Measurements from ENCODE around the gene ZFAND5.

The ZFAND5 gene

GRCh38 chr9:72362680-72363139 is 2.3 kb downstream of the ZFAND5 start:
- DNase-seq = peak; percentile 90

- DNase-seq = peak; percentile 52
Observed at GRCh38 chr9:72362118-72362531, 2.9 kb downstream of the ZFAND5 start.

- DNase-seq = peak; percentile 45
Observed at GRCh38 chr9:72361217-72361616, 3.8 kb downstream of the ZFAND5 start.

- no peak for DNase-seq
Observed at GRCh38 chr9:72360324-72360723, 4.7 kb downstream of the ZFAND5 start.

DNA sequence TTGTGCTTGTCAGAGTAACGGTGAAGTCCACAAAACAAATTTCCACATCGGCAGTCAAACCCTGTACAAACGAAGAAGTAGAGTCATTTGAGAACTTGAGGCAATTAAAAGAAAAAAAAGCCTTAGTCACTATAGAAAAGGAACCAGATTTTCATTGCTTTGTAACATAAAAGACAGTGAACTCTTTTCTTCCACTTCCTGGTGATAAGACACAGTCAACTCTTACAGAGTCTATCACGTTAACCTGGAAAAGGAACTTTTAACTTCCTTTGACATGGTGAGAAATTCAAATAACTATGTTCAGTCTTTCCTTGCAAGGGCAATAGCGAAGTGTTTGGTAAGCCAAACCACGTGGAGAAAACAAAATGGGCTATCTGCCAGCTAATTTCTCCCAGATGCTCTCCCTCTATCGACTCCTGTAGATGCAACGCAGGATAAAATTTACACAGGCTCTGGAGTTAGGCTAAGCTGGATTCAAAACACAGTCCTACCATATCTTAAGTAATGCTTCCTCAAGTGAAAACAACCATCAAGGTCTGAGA is 8.9 kb downstream of the ZFAND5 start:
- peak; percentile 54 for DNase-seq

- no peak for DNase-seq
Observed at GRCh38 chr9:72355153-72355552, 9.9 kb downstream of the ZFAND5 start.

- no peak for DNase-seq
Observed at GRCh38 chr9:72354704-72355103, 10.3 kb downstream of the ZFAND5 start.

- DNase-seq = no peak
Observed at GRCh38 chr9:72353455-72354116, 11.4 kb downstream of the ZFAND5 start.

GRCh38 chr9:72352911-72353388 is 12.1 kb downstream of the ZFAND5 start:
- DNase-seq = no peak

DNA sequence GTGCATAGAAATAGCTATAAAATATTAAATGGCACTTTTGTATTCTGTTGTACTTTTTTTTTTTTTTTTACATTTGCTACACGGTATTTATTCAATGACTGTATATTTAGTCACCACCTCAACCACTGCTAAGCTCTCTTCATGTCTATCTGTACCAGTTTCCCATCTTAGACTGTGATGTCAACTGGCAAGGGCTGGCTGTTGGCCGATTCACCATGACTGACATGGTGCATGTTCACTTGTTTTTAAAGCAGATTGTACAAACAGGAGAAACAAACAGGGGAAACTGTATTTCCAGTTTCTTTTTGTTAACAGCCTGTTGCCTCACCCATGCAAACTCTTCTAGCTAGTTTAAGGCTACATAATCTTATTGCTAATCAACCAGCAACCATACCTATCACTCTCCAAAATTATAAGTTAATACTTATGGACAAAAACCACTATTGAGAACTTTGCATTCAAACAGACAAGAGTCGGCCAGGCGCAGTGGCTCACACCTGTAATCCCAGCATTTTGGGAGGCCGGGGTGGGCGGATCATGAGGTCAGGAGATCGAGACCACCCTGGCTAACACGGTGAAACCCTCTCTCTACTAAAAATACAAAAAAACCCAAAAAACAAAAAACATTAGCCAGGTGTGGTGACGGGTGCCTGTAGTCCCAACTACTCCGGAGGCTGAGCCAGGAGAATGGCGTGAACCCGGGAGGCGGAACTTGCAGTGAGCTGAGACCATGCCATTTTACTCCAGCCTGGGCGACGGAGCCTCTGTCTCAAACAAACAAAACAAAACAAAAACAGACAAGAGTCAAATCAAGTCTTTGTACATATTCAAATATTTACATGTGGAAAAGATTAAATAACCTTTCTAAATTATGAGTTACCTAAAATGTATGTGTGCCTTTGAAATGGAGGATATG is 13.2 kb downstream of the ZFAND5 start:
- DNase-seq = no peak

DNA sequence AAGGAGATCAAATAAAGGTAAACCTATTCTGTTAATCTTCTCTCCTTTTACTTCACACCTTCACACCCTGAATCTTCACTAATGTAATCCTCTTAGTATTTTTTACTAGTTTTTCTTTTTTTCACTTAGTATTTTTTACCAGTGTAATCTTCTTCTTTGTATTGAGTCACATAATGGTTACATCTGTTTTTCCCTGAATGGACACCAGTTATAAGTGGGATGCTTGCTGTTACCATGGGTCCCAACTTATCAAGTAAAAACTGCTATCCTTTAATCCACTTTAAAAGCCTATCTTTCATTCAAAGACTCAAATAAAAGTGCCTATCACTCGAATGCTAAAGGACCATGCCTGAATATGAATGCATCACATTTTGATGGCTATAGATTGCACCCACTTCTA is 15.1 kb downstream of the ZFAND5 start:
- DNase-seq = no peak

DNA sequence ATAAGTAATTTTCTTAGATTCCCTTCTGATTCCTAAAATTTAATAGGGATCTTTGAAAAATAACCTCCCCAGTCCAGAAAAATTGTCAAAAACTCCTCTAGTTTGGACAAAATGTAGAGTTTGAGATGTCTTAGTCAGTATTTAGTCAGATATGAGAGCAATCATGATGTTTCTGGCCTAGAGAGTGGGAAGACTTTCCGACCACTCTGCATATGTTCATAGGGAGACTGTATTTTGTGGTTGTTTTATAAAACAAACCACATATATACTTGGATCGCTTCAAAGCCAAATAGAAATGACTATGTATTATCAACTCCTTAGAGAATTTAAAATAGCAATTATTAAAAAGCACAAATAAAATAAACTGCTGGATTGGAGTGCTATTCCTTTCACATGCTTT is 15.8 kb downstream of the ZFAND5 start:
- DNase-seq = no peak

GRCh38 chr9:72346333-72346732 is 18.7 kb downstream of the ZFAND5 start:
- DNase-seq = no peak

DNA sequence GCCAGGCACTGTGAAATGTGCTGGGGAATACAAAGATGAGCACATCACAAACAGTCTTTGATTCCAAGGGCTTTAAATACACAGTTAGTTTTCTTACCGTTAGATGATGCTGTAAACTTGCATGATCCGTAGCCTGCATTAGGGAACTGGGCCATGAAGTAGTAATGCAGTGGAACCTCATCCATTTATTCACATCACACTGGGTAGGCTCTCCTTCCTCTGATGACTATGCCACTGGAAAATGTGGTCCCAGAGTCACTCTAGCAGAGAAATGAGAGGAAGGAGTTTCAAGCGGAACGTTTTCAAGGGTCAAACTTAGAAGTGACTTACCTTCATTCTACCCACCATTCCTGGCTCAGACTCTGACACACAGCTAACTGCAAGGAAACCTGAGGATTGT is 26.4 kb downstream of the ZFAND5 start:
- no peak for DNase-seq

DNA sequence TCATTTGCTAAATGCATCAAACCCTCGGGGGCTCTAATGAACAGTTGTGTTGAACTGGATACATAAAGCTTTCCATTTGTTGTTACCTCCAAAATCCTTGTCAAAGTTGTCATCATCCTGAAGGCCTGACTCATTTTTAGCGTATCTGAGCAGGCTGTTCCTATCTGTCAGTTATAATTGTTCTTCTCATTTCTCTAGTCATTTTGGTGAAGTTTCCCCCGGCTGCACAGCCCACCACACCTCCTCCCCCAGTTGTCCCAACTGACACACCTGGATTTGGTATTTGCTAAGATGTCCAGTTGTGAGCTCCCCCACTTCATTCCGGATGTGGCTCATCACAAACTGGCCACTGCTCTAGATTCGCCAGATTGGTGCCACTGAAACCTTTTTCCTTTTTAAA is 27.7 kb downstream of the ZFAND5 start:
- DNase-seq = no peak

DNA sequence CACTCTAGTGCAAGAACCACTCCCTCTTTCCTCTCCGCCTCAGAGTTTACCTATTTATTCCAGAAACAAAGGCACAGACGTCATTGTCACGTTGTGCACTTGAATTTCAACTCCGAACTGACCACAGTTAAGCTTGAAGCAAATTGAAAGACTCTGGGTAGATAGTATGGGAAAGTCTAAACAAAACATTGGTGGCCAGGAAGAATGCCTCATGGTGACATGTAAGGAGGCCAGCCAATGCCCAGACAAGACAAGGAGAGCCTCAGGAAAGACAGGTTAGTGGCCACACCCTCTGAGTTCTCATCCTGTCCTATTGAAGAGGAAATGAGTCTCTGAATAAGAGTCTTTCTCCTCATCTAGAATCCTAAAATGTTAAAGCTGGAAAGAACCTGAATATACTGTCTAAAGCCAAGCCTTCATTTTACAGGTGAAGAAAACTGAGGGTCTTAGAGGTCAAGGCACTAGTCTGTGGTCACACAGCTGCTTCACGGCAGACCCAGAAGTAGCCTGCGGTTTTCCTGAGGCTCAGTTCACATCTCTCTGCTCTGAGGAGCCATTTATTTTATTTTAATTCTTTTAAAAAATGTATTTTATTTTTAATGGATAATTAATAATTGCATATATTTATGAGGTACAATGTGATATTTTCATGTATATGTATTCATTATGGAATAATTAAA is 30.2 kb downstream of the ZFAND5 start:
- DNase-seq = no peak

DNA sequence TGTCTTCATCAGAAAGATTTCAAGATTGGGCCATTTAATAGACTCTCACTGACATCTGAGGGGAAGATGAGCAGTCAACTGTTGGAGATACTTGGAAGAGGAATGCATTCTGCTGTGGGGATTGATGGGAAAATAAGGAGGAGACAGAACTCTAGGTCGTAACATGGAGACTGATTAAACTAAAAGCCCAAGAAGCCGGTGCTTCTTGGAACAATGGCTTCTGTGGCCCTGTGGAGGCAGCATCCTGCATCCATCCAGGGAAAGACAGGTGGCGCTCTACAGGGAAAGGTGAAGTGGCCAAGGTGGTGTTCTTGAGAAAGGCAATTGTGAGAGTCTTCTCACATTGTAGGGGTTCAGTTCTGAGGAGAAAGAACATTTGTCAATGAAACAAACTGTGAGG is 31.3 kb downstream of the ZFAND5 start:
- no peak for DNase-seq

DNA sequence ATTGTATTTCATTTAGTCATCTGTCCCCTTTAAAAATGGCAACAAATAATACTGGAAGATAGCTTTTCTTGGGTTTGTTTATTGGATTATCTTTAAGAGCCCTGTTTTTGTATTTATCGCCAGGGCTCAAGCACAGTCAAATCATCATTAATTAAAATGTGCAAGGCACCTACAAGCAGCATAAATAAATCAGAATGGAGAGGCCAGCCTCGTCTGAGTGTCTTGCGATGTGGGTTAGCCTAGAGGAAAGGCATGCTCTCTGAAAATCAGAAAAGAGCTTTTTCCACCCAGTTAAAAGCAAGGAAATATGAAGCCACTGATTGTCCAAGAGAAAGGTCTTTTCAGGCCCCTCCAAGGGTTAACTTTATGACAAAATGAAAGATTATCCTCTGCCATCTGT is 31.8 kb downstream of the ZFAND5 start:
- no peak for DNase-seq

DNA sequence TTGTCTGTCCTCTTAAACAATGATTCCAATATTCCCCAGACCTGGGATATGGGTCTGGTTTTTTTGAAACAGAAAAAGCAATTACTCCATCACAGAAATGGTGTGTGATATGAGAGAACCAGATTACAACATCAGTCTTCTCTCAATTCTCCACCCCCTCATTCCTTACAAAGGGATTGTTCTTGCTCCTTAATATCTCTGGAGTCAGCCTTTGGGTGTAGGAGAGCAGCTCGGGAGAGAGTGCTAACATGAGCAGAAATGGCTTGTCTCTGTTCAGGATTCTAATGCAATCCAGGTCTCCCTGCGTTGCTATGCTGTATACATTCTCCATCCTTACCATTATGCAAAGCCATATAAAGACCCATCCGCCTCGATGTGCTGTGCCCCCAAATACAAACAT is 32.7 kb downstream of the ZFAND5 start:
- DNase-seq = no peak

- no peak for DNase-seq
Observed at GRCh38 chr9:72327631-72328030, 37.4 kb downstream of the ZFAND5 start.

GRCh38 chr9:72326641-72327040 is 38.4 kb downstream of the ZFAND5 start:
- peak; percentile 43 for DNase-seq

- no peak for DNase-seq
Observed at GRCh38 chr9:72324974-72325373, 40.0 kb downstream of the ZFAND5 start.

- DNase-seq = no peak
Observed at GRCh38 chr9:72322678-72323077, 42.3 kb downstream of the ZFAND5 start.
